Measurements from ENCODE around the gene SLC6A3.

SLC6A3 gene

DNA sequence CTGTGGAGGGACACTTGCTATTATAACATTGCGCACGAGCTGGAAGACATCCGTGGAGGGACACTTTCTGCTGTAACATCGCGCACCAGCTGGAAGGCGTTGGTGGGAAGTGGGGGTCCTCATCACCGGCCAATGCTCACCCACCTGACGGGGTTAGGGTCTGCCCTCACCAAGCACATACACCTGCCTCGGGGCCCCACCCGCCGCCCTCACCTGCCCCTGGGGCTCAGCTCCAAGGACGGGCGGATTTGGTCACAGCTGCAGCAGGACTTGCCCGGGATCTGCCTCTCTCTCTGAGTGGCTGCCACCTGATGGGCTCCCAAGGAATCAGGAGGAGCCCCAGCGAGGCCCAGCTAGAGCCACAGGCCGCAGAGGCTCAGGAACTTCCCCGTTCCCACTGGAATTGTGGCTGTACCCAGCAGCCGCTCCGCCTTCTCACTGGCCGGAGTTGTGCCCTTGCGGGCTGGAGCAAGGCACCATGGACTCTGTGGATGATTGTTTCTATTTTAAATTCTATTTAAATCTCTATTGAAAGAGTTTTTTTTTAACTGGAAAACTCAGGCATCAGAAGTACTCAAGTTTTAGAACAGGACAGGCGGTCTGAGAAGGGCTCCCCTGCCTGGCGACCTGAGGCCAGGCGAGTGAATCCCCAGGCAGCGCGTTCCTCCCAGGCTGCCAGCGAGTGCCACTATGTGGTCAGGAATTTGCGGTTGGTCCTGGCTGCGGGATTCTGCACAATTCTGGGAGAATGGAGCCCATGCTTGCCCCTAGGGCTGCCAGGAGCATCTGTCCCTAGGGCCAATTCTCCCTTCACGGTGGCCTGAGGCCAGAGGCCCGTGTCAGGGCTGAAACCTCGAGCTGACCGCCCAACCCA is 38.9 kb upstream of the SLC6A3 start:
- H3K27me3 ChIP-seq = no peaks in the 10 kb centered on the region
- peaks cover 20 to 69% (median 55%) of the 10 kb centered on the region in 3 donors for H3K36me3 ChIP-seq
- H3K4me1 ChIP-seq = peaks cover 0 to 4% (median 0%) of the 10 kb centered on the region in 4 donors
- intact Hi-C loops (cut with DNase I; ENCODE audit: low total_unique reads) = loop anchor here (5.0 kb wide), 1 partner anchor 158 kb away; no protein-coding TSS in a partner anchor
- TF ChIP-seq, protein P1, sequence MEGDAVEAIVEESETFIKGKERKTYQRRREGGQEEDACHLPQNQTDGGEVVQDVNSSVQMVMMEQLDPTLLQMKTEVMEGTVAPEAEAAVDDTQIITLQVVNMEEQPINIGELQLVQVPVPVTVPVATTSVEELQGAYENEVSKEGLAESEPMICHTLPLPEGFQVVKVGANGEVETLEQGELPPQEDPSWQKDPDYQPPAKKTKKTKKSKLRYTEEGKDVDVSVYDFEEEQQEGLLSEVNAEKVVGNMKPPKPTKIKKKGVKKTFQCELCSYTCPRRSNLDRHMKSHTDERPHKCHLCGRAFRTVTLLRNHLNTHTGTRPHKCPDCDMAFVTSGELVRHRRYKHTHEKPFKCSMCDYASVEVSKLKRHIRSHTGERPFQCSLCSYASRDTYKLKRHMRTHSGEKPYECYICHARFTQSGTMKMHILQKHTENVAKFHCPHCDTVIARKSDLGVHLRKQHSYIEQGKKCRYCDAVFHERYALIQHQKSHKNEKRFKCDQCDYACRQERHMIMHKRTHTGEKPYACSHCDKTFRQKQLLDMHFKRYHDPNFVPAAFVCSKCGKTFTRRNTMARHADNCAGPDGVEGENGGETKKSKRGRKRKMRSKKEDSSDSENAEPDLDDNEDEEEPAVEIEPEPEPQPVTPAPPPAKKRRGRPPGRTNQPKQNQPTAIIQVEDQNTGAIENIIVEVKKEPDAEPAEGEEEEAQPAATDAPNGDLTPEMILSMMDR (IDR thresholded peaks at IDR 0.05) = no peak
- DNase-seq = no peak
- H3K27ac ChIP-seq = no peak overlapping the region
- H3K9me3 ChIP-seq = no peaks in the 10 kb centered on the region
- H3K4me3 ChIP-seq = no peak overlapping the region

- no peak overlapping the region for H3K4me3 ChIP-seq
- H3K27me3 ChIP-seq = no peaks in the 10 kb centered on the region
- peaks cover 0 to 4% (median 0%) of the 10 kb centered on the region in 4 donors for H3K4me1 ChIP-seq
- no peak overlapping the region for H3K27ac ChIP-seq
- DNase-seq = no peak
- intact Hi-C loops (cut with DNase I; ENCODE audit: low total_unique reads) = loop anchor here (5.0 kb wide), 1 partner anchor 159 kb away; no protein-coding TSS in a partner anchor
- no peaks in the 10 kb centered on the region for H3K9me3 ChIP-seq
- TF ChIP-seq, protein P1 (IDR thresholded peaks at IDR 0.05) = no peak
- H3K36me3 ChIP-seq = peaks cover 21 to 67% (median 50%) of the 10 kb centered on the region in 3 donors
Measured at GRCh38 chr5:1483064-1483463, 37.8 kb upstream of the SLC6A3 start.

DNA sequence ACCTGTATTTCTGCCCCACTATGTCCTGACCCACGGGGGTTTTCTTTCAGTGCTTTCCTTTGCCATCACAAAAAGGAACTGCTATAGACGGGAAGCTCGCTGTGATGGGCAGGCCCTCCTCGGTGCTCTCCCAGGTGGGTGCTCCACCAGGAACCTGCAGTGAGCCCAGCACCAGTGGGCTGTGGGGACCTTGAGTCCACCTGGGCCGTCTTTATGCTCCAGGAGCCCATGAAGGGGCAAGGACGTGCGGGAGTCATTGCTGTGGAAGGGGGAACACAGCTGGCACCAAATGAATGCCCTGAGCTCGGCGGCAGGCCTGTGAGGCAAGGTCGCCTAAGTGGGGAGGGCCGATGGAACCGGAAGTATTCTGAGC is 36.7 kb upstream of the SLC6A3 start:
- H3K4me1 ChIP-seq = peaks cover 0 to 4% (median 0%) of the 10 kb centered on the region in 4 donors
- no peak for DNase-seq
- H3K27me3 ChIP-seq = no peaks in the 10 kb centered on the region
- H3K27ac ChIP-seq = no peak overlapping the region
- TF ChIP-seq, protein P1 (IDR thresholded peaks at IDR 0.05) = no peak
- no peaks in the 10 kb centered on the region for H3K9me3 ChIP-seq
- intact Hi-C loops (cut with DNase I; ENCODE audit: low total_unique reads) = loop anchor here (5.0 kb wide), 1 partner anchor 160 kb away; no protein-coding TSS in a partner anchor
- H3K36me3 ChIP-seq = peaks cover 28 to 62% (median 43%) of the 10 kb centered on the region in 3 donors
- no peak overlapping the region for H3K4me3 ChIP-seq

DNA sequence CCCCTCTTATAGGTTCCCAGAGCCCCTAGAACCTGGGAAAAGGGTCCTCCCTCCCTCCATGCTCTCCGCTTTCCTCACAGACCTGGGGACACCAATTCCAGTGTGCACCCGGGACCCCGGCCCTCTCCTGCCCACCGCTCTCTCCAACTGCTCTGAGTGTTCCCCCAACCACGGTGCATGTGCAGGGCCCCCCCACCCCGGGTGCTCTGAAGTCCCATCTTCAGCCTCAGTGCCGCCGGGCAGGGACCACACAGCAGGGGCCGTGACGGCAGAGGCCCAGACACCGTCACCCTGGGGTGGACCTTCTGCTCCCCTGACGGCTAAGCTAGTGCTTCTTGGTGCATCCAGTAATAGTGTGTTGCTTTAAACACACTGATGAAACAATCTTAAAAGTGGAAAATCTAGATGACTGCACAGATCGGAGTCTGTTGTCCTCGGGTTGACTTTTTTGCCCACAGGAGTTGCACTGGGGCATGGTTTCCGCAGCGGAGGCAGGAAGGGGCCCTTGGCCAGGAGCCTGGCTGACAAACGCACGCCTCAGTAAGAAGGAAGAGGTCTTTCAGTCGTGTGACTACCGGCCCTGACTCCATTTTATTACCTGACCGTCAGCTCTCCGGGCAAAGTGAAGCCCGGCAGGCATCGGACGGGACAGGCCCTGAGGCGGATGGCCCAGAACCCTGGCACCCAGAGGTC is 36.2 kb upstream of the SLC6A3 start:
- H3K4me1 ChIP-seq = peaks cover 0 to 4% (median 0%) of the 10 kb centered on the region in 4 donors
- no peak overlapping the region for H3K27ac ChIP-seq
- no peaks in the 10 kb centered on the region for H3K27me3 ChIP-seq
- no peaks in the 10 kb centered on the region for H3K9me3 ChIP-seq
- TF ChIP-seq, protein P1 (IDR thresholded peaks at IDR 0.05) = no peak
- no peak overlapping the region for H3K4me3 ChIP-seq
- intact Hi-C loops (cut with DNase I; ENCODE audit: low total_unique reads) = loop anchor here (5.0 kb wide), 1 partner anchor 161 kb away; no protein-coding TSS in a partner anchor
- peaks cover 28 to 62% (median 43%) of the 10 kb centered on the region in 3 donors for H3K36me3 ChIP-seq
- DNase-seq = no peak

GRCh38 chr5:1480806-1481205 is 35.6 kb upstream of the SLC6A3 start:
- H3K36me3 ChIP-seq = peaks cover 26 to 62% (median 40%) of the 10 kb centered on the region in 3 donors
- no peak overlapping the region for H3K4me3 ChIP-seq
- no peak for DNase-seq
- TF ChIP-seq, protein P1 (IDR thresholded peaks at IDR 0.05) = no peak
- intact Hi-C loops (cut with DNase I; ENCODE audit: low total_unique reads) = loop anchor here (5.0 kb wide), 1 partner anchor 161 kb away; no protein-coding TSS in a partner anchor
- H3K27me3 ChIP-seq = no peaks in the 10 kb centered on the region
- H3K4me1 ChIP-seq = peaks cover 0 to 4% (median 0%) of the 10 kb centered on the region in 4 donors
- no peak overlapping the region for H3K27ac ChIP-seq
- H3K9me3 ChIP-seq = no peaks in the 10 kb centered on the region

Data from tibial artery (tissue), 4 donors.